GM23338 (cell line): Measurements from ENCODE around the gene MYD88.

Experiments
- CTCF ChIP-seq, 2 experiments: fragments of 200-600 bp in 1 of 2; sonication (generic) in 1 of 2; conservative IDR thresholded peaks; 2 replicates each; pipeline versions ENCODE4 v1.5.1 to v1.6.1; 2016 to 2017; ENCODE audit warnings: antibody characterized with exemption in 2 of 2, low read depth in 2 of 2, mild to moderate bottlenecking in 2 of 2, moderate library complexity in 1 of 2
- EZH2 ChIP-seq: fragments of 200-600 bp; sonication (generic); IDR thresholded peaks from one replicate; pipeline ENCODE4 v1.8.0; 2017; ENCODE audit warnings: antibody characterized with exemption, mild to moderate bottlenecking, low read depth; ENCODE audit not compliant: unreplicated experiment
- NANOG ChIP-seq: IDR thresholded peaks from 2 replicates; pipeline ENCODE4 v1.6.1; 2016; ENCODE audit warnings: antibody characterized with exemption, borderline replicate concordance
- POLR2AphosphoS5 ChIP-seq: IDR thresholded peaks from 2 replicates; pipeline ENCODE4 v1.6.1; 2016; ENCODE audit warnings: antibody characterized with exemption, low read depth
- REST ChIP-seq: IDR thresholded peaks from one replicate; pipeline ENCODE4 v1.6.1; 2018; ENCODE audit warnings: antibody characterized with exemption; ENCODE audit not compliant: unreplicated experiment
- STAT1 ChIP-seq: IDR thresholded peaks from one replicate; pipeline ENCODE4 v1.6.1; 2016; ENCODE audit warnings: antibody characterized with exemption; ENCODE audit not compliant: unreplicated experiment

DNA sequence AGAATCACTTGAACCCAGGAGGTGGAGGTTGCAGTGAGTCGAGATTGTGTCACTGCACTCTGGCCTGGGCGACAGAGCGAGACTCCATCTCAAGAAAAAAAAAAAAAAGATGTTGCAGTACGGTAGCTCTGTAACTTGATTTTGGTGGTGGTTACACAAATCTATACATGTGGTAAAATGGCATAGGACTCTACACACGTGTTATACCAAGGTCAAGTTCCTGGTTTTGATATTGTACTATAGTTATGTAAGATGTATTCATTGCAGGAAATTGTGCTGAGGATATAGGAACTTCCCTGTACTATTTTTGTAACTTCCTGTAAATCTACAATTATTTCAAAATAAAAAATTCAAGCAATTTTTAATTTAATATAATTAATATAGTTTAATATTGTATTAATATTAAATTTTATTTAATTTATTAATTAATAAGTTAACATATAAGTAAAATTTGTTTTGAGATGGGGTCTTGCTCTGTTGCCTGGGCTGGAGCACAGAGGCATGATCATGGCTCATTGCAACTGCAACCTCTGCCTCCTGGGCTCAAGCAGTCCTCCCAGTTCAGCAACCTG, 9.9 kb downstream of the MYD88 start:
- TF ChIP-seq CTCF (conservative IDR thresholded peaks at IDR 0.05; ENCODE audit: low read depth in 2 of 2) (no peak), STAT1 (no peak), REST (no peak), EZH2 (no peak), POLR2AphosphoS5 (no peak), NANOG (no peak)
